EH (cell line): ENCODE results near the gene SSU72.
"Not testable (repeated sequence)": the region's sequence is repeated elsewhere in the genome, so short reads cannot be mapped to it uniquely, and the experiment has no call there.

ENCODE experiments used
- DNase-seq: peaks from one replicate; pipeline ENCODE4 v3.0.0-alpha.2; 2015; ENCODE audit warnings: low read depth

Gene SSU72

DNA sequence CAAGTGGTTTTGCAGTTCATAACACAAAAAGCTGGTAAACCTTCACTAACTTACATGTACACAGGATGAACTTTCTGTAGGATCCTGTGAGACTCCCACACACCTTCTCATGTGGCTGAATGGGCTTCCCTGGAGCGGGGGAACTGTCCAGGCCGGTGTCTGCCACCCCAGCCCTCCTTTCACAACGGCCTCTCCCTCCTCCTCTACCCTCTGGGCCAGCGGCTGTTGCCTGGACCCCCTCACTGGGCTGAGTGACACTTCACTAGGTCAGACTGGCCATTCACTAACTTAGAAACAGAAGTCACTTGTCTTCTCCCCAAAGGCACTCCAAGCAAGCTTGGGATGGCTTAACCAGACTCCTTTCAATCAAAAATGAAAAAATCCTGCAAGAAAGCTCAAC, 16.1 kb downstream of the SSU72 start:
- DNase-seq, result no peak

DNA sequence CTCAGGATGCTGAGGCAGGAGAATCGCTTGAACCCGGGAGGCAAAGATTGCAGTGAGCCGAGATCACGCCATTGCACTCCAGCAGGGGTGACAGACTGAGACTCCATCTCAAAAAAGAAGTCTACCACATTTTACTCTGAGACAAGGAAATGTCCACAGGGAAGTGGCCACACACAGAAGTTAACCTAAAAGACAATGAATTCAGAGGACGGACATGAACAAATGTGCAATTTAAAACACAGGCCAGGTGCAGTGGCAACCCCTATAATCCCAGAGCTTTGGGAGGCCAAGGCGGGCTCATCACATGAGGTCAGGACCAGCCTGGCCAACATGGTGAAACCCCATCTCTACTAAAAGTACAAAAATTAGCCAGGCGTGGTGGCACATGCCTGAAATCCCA, 17.0 kb downstream of the SSU72 start:
- DNase-seq, result not testable (repeated sequence)

DNA sequence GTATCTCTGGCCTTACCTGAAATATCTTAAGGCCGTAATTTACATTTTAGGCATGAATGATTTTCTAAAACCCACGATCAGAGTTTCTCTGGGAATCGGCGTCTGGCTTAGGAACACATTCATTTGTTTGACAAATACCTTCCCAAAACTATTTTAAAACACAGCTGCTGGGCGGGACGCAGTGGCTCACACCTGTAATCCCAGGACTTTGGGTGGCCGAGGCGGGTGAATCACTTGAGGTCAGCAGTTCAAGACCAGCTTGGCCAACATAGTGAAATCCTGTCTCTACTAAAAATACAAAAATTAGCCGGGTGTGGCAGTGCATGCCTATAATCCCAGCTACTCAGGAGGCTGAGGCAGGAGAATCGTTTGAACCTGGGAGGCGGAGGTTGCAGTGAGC, 17.7 kb downstream of the SSU72 start:
- not testable (repeated sequence) for DNase-seq

DNA sequence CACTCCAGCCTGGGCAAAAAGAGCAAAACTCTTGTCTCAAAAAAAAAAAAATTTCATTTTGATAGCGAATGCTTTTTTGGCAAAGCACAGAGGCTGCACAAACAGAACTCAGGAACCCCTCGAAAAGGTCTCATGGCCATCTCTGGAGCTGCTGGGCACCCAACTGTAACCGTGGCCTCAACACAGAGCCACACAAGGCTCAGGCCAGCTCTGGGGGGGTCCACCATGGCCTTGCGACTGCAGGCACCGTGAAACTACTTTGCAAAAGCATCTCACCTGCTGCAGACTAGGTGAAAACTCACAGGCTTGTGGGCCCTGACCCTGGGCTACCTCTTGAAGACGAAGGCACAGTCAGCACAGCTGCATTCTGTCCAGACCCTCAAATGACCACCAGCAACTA, 18.2 kb downstream of the SSU72 start:
- DNase-seq, result no peak

DNA sequence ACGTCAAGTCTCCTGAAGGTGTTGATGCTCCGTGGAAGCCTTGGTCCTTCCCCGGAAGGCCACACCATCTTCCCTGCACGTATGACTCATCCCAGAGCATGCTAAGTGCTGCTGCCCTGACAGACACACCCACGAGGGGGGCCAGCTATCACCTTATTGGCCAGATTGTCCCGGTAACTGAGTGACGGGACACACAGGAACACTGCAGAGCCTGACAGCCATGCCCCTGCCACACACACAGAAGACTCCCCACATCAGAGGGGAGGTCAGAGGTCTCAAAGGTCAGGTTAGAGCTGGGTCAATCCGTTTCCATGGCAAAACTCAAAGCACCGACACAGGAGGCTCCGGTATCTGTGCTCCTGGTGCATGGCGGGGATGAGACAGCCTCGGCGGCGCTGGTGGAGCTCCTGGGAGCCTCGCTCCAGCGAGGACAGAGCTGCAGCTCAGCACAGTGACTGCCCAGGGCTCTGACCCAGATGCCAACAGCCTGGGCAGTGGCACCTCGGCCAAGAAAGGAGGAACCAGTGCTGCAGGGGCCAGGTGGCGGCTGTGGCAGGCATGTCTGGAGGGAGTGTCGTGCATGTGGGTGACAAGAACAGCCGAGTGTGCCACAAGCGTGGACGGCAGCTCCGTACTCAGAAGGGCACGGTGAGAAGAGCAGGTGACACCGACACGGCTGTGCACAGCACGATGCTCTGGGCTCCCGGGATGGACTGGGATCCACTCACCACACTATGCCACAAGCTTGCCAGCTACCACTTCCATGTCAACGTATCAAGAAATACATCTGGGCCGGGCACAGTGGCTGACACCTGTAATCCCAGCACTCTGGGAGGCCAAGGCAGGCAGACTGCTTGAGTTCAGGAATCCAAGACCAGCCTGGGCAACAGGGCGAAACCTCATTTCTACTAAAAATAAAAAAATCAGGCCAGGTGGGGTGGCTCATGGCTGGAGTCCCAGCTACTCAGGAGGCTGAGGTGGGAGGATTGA, 19.4 kb downstream of the SSU72 start:
- DNase-seq, result peak; percentile 86

DNA sequence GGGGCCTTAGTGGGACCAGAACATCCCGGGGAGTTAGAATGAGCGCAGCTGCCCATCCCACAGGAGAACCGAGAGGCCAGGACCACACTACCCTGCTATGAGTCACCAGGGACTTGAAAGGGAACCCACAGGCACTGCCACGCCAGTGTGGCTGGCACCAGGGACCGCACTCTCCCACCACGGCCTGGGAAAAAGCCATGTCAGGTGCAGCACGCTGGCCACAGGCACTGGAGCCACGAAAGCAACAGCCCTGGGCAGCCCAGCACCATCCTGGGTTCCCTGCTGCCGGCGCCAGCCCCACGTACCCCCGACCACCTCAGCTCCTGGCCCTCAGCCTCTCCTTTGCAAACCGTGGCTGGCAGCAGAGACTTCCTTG, 20.1 kb downstream of the SSU72 start:
- DNase-seq, result no peak

DNA sequence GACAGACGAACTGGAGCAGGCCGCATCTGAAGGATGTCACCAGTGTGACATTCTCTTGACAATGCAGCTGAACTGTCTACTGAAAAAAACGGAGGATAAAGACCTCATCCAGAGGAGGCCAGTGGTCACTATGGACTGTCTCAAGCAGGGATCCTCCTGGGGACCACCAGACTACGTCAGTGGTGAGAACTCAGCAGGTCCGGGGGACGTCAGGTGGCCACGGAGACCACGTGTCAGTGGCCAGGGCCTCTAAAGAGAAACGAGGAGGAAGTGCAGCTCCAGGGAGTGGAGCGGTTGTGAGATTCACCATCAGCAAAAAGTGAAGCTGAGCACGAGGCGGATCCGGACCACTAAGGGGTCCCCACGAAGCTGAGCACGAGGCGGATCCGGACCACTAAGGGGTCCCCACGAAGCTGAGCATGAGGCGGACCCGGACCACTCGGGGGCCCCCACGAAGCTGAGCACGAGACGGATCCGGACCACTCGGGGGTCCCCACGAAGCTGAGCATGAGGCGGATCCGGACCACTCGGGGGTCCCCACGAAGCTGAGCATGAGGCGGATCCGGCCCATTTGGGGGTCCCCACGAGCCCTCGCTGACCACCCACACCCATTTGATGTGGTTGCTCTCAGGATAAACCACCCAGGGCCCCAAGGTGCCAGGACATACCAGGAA, 20.7 kb downstream of the SSU72 start:
- no peak for DNase-seq

DNA sequence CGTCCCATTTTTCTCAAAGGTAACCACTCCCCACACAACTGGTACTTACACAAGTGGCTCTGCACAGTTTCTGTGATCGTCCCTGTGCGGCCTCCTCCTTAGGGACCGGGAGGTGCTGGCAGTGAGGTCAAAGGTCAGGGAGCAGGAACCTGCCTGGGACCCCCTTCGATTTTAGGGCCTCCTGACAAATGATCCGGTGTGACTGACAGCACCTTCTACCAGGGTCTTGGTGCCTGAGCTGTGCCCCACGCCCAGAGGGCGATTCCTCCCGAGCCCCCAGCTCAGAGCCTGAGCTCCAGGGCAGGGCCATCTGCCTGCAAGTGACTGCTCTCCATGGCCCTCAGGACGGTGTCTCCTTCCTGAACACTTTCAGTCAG, 22.4 kb downstream of the SSU72 start:
- DNase-seq, result no peak

DNA sequence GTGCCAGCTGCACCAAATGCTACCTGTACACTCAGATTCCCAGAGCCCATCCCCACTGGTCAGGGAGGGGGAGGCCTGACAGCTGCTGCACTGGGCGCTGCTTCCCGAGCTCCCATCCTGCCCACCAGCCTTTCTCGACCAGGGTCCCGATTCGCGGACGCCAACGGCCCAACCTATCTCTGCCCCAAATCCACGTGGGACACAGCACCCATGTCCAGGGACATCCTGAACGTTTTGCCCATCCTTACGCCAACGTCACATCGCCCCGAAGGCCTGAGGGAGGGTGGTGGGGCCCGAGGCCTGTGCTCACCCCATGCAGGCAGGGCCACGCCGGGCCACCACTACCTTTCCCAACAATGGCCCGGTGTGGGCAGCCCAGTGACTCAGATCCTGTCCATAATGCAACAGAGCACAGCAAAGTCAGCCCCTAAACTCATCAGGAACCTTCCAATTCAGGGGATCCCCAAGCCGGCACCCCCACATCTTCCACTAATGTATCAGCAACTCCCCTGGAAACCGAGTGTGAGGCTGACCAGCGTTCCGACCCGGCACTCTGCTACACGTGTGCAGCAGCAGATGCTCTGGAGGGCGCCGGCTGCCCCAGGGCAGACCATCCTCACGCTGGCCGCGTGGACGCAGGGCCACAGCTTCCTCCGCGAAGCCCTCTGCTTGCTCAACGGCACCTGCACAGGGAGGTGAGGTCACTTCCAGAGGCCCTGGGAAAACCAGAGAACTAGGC, 23.0 kb downstream of the SSU72 start:
- DNase-seq, result no peak

DNA sequence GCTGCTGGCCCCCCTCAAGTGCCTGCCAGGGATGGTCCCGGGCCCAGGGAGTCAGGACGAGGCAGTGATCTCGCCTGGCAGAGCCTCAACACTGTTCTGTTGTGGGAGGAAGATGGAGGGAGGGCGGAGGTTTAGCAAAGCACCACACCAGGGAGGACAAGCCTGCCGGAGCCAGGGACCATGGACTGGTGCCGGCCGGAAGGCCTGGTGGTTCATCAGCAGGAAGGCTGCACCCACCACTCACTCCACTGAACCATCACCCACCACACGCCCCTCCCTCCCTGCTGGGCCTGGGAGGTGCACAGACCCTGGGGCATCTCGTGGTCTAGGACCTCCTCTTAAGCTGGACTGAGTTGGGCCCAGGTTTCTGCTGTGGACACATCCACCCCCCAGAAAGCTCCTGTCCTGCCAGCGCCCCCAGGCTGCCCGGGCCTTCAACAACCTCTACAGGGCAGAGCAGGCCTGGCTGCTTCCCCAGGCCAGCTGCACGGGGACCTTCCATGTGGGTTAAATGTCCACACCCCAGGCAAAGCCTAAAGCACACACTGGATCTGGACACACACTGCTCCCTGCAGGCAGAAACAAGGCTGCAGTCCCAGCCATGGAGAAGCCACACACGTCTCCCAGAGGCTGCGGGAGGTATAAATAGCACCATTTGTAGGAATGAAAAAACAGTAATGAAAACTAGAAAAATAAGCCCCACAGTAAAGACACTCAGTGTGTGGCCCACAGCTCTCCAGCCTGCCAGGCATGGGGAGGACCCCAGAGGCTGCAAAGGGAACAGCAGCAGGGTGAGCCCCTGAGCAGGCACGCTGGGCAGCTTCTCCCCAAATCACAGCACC, 23.9 kb downstream of the SSU72 start:
- peak; percentile 40 for DNase-seq

DNA sequence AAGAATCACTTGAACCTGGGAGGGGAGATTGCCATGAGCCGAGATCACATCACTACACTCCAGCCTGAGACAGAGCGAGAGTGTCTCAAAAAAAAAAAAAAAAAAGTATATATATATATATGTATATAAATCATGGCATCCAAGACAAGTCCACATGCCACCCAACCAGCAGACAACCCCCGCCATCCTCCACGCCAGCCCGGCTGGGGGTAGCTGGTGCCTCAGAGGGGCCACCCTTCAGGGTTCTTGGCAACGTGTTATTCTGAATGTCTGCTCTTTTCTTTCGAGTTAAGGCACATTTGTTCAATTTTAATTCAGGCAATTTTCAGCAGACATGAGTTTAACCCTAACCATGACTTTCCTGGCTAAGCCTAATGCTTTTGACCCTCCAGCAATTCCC, 24.6 kb downstream of the SSU72 start:
- no peak for DNase-seq

DNA sequence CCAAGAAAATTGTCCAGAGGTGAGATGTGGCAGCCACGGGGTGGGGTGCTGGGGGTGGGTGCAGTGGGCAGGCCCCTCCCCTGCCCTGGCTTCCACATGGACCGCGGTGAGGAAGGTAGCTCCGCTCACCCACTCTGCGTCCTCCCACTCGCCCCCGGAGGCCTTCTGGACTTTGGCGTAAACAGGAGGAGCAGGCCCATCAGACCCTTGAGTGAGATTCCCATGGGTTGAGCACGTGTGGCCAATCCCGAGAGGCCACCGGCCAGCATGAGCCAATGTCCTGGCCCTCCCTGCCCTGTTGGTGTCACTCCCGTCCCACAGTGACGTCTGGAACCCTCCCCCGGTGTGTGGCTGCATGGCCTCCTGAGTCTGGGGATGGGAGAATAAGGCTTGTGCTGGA, 26.1 kb downstream of the SSU72 start:
- DNase-seq, result no peak

DNA sequence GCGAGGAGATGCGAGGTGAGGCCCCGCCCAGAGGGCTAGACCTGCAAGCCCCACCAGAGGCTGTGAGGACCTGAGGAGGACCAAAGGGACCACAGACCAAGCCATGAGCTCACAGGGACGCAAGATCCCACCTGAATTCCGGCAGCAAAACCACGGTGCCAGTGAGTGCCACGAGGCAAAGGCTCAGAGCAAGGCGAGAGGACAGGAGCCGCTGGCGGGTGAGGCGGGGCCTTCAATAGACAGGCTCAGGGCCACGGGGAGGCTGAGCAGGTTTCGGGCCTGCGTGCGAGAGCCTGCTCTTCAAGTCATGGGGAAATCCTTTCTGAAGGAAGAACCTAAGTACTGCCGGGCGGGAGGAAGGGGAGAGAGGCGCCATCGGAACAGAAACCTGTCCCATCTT, 27.2 kb downstream of the SSU72 start:
- DNase-seq, result no peak

DNA sequence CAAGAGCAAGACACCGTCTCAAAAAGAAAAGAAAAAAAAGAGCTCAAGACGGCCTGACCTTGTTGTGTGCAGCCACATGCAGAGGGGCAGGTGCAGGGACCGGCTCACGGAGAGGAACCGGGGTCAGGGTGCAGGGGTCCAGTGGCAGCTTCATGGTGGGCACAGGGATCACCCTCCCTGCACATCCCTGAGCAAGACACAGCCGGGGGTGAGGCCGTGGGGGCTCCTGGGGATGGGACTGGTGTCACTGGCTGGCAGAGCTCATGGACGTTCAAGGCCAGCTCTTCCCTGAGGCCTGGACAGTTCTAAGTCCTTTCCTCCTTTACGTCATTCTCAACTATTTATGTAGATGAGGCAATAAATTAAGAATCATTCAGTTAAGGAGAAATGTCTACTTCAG, 27.7 kb downstream of the SSU72 start:
- DNase-seq, result no peak

DNA sequence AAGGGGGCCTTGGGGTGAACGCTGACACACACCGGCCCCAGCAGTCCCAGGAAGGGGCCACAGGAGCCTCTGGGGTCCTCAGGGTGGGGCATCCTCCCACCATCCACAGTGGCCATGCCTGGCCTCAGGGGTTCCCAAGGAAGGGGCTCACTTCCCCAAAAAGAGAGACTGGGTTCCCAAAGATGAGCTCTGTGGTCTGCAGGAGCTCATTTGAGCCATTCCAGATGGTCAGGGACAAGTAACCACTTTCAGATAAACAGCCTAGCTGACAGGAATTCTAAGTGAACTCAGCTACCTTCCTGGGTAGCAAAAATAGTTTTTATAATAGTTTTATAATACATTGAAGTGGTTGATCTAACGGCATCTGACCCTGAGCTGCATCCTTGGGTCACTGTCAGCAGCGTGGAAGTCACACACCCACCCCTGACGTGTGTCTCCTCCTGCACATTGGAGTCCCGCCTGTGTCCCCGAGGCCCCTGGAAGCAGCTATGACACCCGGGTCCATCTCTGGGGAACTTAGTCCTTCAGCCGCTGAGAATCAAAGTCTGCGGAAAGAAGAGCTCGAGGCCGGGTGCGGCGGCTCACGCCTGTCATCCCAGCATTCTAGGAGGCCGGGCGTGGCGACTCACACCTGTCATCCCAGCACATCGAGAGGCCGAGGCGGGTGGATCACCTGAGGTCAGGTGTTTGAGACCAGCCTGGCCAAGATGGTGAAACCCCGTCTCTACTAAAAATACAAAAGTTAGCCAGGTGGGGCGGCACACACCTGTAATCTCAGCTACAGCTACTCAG, 28.5 kb downstream of the SSU72 start:
- no peak for DNase-seq

DNA sequence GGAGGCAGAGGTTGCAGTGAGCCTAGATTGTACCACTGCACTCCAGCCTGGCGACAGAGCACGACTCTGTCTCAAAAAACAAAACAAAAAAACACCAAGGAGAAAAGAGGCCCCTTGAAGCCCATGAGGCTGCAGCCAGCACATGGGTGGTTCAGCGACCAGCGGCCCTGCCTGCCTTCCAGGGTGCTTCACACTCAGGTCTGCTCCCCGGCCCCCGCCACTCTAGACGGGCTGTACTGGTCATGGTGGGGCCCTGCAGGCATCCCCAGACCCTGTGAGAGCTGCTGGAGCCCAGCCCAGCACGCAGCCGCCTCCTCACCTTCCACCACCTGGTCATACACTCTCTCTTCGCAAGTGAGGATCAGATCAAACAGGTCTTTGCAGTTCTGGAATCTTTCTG, 30.1 kb downstream of the SSU72 start:
- DNase-seq, result no peak

DNA sequence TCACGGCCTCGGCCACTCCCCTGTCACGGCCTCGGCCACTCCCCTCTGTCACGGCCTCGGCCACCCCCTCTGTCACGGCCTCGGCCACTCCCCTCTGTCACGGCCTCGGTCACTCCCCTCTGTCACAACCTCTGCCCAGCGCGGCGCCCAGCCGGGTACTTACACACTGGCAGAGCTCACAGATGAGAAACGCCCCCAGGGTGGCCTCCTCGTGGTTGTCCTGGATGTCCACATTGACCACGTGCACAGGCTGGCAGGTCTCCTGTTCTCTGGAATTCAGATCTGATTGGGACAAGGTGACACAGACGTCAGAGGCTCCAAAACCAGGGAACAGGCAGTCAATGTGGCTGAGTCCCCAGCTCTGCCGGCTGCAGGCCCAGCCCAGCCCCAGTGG, 31.0 kb downstream of the SSU72 start:
- DNase-seq, result peak; percentile 24

DNA sequence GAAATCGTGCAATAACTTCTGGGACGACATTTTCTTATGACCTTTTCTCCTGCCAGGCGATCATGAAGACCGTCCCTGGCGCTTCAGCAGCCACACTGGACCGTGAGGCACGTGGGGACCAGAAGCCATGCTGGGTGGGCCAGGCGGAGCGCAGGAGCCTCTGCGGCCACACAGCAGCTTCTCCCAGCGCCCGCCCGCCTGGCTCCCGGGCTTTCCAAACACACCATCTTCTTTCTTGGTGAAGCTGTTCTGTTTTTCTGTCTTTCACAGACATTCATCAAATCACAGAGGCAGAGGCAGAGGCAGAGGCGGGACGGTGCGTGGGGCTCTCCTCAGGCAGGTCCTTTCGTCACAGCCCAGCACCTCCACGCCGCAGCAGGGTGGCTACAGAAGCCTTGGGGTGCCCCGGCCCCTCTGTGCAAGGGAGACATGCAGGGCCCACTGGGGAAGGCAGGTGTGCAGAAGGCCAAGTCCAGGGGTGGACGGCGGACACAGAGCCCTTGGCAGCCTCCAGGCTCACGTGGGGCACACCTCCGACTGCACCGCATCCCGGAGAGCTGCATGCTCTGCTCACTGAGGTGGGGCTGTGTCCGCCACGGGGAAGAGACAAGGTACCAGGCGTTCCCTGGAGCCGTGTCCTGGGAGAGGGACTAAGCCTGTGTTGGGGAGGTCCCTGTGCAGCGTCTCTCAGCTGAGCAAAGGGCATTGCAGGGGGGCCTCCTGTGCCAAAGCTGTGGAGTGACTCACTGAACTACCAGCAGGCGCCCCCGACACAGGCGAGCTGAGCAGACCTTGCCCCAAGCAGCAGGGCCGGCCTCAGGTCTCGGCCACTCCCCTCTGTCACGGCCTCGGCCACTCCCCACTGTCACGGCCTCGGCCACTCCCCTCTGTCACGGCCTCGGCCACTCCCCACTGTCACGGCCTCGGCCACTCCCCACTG, 31.6 kb downstream of the SSU72 start:
- DNase-seq, result no peak

DNA sequence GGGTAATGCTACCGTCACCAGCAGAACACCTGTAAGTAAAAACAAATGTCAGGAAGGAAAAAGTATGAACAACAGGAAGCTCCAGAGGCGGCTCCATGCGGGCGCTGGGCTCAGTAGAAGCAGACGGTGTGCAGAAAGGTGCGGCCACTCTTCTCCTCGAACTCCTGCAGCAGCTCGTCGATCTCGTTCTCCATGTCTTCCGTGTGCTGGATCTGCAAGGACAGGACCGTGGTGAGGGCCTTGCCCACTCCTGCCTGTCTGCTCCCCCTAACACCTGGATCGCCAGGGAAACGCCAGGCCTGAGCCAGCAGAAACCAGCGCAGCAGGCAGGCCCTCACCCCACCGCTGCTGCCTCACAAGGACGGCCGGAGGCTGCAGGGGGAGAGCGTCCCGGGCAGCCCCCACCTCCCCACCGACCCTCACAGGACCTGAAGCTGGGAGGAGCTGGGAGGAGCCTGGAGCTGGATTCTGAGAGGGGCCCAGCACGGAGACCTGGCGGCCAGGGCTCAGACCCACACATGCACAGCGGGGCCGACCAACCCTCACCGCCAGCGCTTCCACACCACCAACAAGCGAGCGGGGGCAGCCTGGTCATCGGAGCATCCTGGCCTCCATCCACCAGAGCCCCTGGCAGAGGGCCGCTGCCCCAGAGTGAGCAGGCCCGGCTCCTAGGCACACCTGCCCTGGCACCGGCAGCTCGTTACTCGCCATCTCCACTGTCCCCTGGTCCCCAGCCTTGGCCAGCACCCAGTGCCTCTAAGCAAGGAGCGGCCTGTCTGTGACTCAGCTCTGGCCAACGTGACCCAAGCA, 32.5 kb downstream of the SSU72 start:
- no peak for DNase-seq
